Panc1 (cell line): ENCODE data around the gene HOXA11. TPM values are rescaled to one million over a fixed set of nuclear protein-coding genes. Genes with fewer than 3 reads are reported as not detected.

Experiments used
- ATAC-seq: fragments of 200-7000 bp; cut with Tn5 transposase; 2 replicates; pipeline ENCODE4 v1.9.1; 2020; ENCODE audit warnings: mild to moderate bottlenecking, moderate library complexity
- BruUV-seq: library from RNA; stranded (reverse); fragments of 400-500 nt; replicated peaks from 2 replicates; lab custom pipeline; 2021; lab: Mats Ljungman, UMichigan
- CTCF ChIA-PET: fragments of 300-600 bp; sonication (Branson Sonifier 250); formaldehyde crosslinking; loops from one replicate; lab custom pipeline; 2022; ENCODE audit warnings: antibody characterized with exemption; lab: Charles Lee
- POLR2A ChIA-PET: fragments of 300-600 bp; sonication (Branson Sonifier 250); formaldehyde crosslinking; loops from one replicate; lab custom pipeline; 2022; ENCODE audit warnings: antibody characterized with exemption; lab: Charles Lee
- DNase-seq: peaks from one replicate; pipeline ENCODE4 v3.0.0-alpha.2; 2010; ENCODE audit warnings: low read depth, low spot score
- H3K27ac ChIP-seq: 2 replicates; pipeline ENCODE4 v1.5.1; 2011; ENCODE audit warnings: mild to moderate bottlenecking, low read length, inconsistent platforms
- H3K27me3 ChIP-seq: fragments of 200-500 bp; sonication (Bioruptor generic); 2 replicates; pipeline ENCODE4 v1.6.0; 2014; ENCODE audit warnings: low read length, inconsistent platforms; ENCODE audit not compliant: control insufficient read depth, insufficient read depth
- H3K36me3 ChIP-seq: fragments of 200-500 bp; sonication (Bioruptor generic); 2 replicates; pipeline ENCODE4 v1.5.1; 2014; ENCODE audit warnings: inconsistent platforms, mild to moderate bottlenecking, low read length, moderate library complexity; ENCODE audit not compliant: control insufficient read depth, insufficient read depth
- H3K4me1 ChIP-seq: 2 replicates; pipeline ENCODE4 v1.5.1; 2011; ENCODE audit warnings: inconsistent platforms, mild to moderate bottlenecking, low read length, moderate library complexity; ENCODE audit not compliant: control insufficient read depth, insufficient read depth
- H3K4me3 ChIP-seq, 2 experiments: 2 replicates each; pipeline ENCODE4 v1.5.1; 2011 to 2012; ENCODE audit warnings: low read depth in 2 of 2, low read length in 2 of 2, mild to moderate bottlenecking in 2 of 2, inconsistent platforms in 1 of 2, moderate library complexity in 1 of 2
- H3K9me3 ChIP-seq: fragments of 200-500 bp; sonication (Bioruptor generic); 2 replicates; pipeline ENCODE4 v1.5.1; 2014; ENCODE audit warnings: low read depth, mild to moderate bottlenecking, inconsistent platforms, low read length, moderate library complexity; ENCODE audit not compliant: control insufficient read depth, insufficient read depth
- CTCF ChIP-seq: fragments of 450-650 bp; IDR thresholded peaks from 2 replicates; pipeline ENCODE4 v1.5.1; 2017; ENCODE audit warnings: mild to moderate bottlenecking
- POLR2AphosphoS5 ChIP-seq: IDR thresholded peaks from 2 replicates; pipeline ENCODE4 v1.6.1; 2012; ENCODE audit warnings: mild to moderate bottlenecking, low read depth, low read length, moderate library complexity
- REST ChIP-seq, 2 experiments: IDR thresholded peaks; 2 replicates each; pipeline ENCODE4 v1.6.1; 2011 to 2012; ENCODE audit warnings: low read depth in 2 of 2, control low read depth in 1 of 2, low read length in 1 of 2, mild to moderate bottlenecking in 1 of 2, moderate library complexity in 1 of 2; ENCODE audit not compliant: insufficient read depth in 1 of 2
- SIN3A ChIP-seq: IDR thresholded peaks from 2 replicates; pipeline ENCODE4 v1.6.1; 2012; ENCODE audit warnings: low read depth, mild to moderate bottlenecking, low read length, moderate library complexity, borderline replicate concordance; ENCODE audit not compliant: insufficient read depth
- TCF7L2 ChIP-seq: IDR thresholded peaks from 2 replicates; pipeline ENCODE4 v1.6.1; 2011; ENCODE audit warnings: mild to moderate bottlenecking, low read depth, low read length, inconsistent platforms
- in situ Hi-C: cut with HindIII; loops from 2 replicates; pipeline ENCODE4 v1.10.0; 2016; ENCODE audit warnings: low sequenced_read_pairs, low pct_unique_long_range_greater_than_20kb
- intact Hi-C: fragments of 100-400 bp; cut with micrococcal nuclease; formaldehyde crosslinking; loops from one replicate; pipeline ENCODE4 v1.10.0; 2022; ENCODE audit not compliant: unreplicated experiment
- total RNA-seq: library from RNA; stranded (reverse); gene quantifications from one replicate; pipeline ENCODE4 v1.2.1, GENCODE V29; 2021; ENCODE audit not compliant: unreplicated experiment

The HOXA11 gene
- total RNA-seq, 1 experiment from 2014 or later: 0.57 TPM

GRCh38 chr7:27202018-27202861 is 17.2 kb upstream of the HOXA11 start:
- no TSS peak for BruUV-seq
- Histone ChIP-seq H3K9me3 (no peaks in the 10 kb centered on the region), H3K27ac (no peak overlapping the region), H3K27me3 (no peaks in the 10 kb centered on the region; the same call in 1 of the 2 replicates), H3K4me1 (peaks cover 13% of the 10 kb centered on the region; the same call in 1 of the 2 replicates), H3K4me3 (no peak overlapping the region), H3K36me3 (peaks cover 2% of the 10 kb centered on the region; the same call in 1 of the 2 replicates)
- no peak for ATAC-seq
- no peak for TF ChIP-seq REST (IDR thresholded peaks at IDR 0.05; ENCODE audit: insufficient read depth in 1 of 2, low read depth in 2 of 2, low read length in 1 of 2)
- no peak for TF ChIP-seq TCF7L2
- no peak for TF ChIP-seq POLR2AphosphoS5
- no peak for TF ChIP-seq SIN3A
- TF ChIP-seq CTCF: no peak
- ChIA-PET POLR2A (interaction anchor here (0.6 kb wide), 1 partner anchor 53 kb away, joined by 6 read pairs; no protein-coding TSS in a partner anchor), CTCF (interaction anchor here (0.7 kb wide), 1 partner anchor 125 kb away, joined by 21 read pairs; no protein-coding TSS in a partner anchor)
- in situ Hi-C loops: no loop called here
- intact Hi-C loops: no loop called here
- no peak for DNase-seq

- no peak overlapping the region for H3K4me3 ChIP-seq
- no peak for TF ChIP-seq SIN3A
- no peak for TF ChIP-seq TCF7L2
- TF ChIP-seq REST (IDR thresholded peaks at IDR 0.05; ENCODE audit: insufficient read depth in 1 of 2, low read depth in 2 of 2, low read length in 1 of 2): no peak
- TF ChIP-seq CTCF: no peak
- no peak for TF ChIP-seq POLR2AphosphoS5
- no peak overlapping the region for H3K27ac ChIP-seq
- H3K9me3 ChIP-seq: no peaks in the 10 kb centered on the region
- ChIA-PET POLR2A (interaction anchor here (0.6 kb wide), 1 partner anchor 54 kb away, joined by 6 read pairs; no protein-coding TSS in a partner anchor), CTCF (no interaction called here)
- intact Hi-C loops (no loop called here), in situ Hi-C loops (no loop called here)
- no peaks in the 10 kb centered on the region; the same call in 1 of the 2 replicates for H3K27me3 ChIP-seq
- ATAC-seq (no peak), DNase-seq (no peak)
- BruUV-seq: no TSS peak
- peaks cover 2% of the 10 kb centered on the region; the same call in 1 of the 2 replicates for H3K36me3 ChIP-seq
- H3K4me1 ChIP-seq: peaks cover 13% of the 10 kb centered on the region
These were observed 16.6 kb upstream of the HOXA11 start for GRCh38 chr7:27201580-27202017.
